Measurements from ENCODE around the gene CABP7. TPM values are rescaled to one million over a fixed set of nuclear protein-coding genes. Genes with fewer than 3 reads are reported as not detected.
"Not testable (repeated sequence)": the region's sequence is repeated elsewhere in the genome, so short reads cannot be mapped to it uniquely, and the experiment has no call there.

CABP7 gene
- total RNA-seq, 1 experiment from 2014 or later, result 0.06 TPM

DNA sequence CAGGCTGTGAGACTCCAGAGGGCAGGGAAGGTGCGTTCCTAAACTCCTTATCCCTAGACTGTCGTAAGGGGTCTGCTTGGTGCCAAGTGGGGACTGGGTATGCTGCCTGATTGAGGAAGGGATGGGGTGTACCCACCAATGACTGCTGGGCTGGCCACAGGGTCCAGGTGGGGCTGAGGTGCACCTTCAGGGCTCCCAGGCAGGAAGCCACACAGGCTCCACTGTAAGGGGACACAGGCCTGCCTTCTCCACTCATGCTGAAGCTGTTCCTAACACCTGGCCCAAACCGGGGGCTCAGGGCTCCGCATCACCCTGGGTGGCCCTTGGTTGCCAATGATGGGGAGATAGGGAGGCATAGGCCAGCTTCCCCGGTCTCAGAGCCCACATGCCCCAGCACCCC is 20.4 kb downstream of the CABP7 start:
- no peak overlapping the region for H3K4me3 ChIP-seq
- no peak overlapping the region for H3K27ac ChIP-seq
- peaks cover 6% of the 10 kb centered on the region; the same call in 1 of the 2 replicates for H3K4me1 ChIP-seq
- H3K36me3 ChIP-seq, result no peaks in the 10 kb centered on the region
- no peaks in the 10 kb centered on the region for H3K27me3 ChIP-seq
- no peaks in the 10 kb centered on the region for H3K9me3 ChIP-seq (replicated peaks)
- DNase-seq, result no peak

DNA sequence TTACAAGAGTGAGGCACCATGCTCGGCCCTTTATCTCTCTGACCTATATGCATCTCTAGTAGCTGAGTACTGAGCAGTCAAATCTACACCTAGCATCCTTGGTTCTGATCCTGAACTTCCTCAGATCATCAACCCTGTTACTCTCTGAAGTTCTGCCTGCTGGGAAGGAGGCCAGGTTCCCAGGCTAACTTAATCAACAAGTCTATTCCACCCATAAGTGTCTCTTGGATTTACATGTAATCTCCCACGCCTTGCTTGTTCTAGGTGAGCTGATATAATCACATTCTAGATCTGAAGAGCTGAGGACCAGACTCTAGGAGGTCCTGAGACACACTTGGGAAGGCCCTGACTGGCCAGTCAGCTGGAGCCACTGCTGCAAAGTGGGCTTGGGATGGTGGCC is 22.1 kb downstream of the CABP7 start:
- Histone ChIP-seq H3K27ac (no peak overlapping the region), H3K4me1 (peaks cover 6% of the 10 kb centered on the region; the same call in 1 of the 2 replicates), H3K36me3 (no peaks in the 10 kb centered on the region), H3K27me3 (no peaks in the 10 kb centered on the region), H3K4me3 (no peak overlapping the region), H3K9me3 (replicated peaks) (no peaks in the 10 kb centered on the region)
- DNase-seq, result no peak

DNA sequence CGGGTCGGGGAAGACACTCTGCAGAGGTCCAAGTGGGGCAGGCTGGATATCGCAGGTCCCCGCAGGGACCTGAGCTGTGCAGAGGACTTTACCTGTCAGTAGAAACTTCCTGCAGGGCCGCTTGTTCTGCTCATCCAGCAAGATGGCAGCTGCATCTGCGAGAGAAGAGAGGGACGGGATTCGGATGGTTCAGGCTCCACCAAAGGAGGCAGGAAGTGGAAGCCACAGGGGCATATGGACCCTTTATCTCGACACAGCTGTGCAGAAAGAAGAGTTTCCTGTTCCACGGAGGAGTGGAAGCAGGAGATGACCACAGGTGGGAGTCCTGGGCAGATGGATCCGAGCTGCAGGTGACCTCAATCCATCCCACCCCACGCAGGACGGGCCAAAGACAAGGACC is 22.5 kb downstream of the CABP7 start:
- H3K9me3 ChIP-seq (replicated peaks), result no peaks in the 10 kb centered on the region
- H3K36me3 ChIP-seq, result no peaks in the 10 kb centered on the region
- no peak overlapping the region for H3K4me3 ChIP-seq
- DNase-seq, result no peak
- H3K27me3 ChIP-seq, result no peaks in the 10 kb centered on the region
- peaks cover 6% of the 10 kb centered on the region; the same call in 1 of the 2 replicates for H3K4me1 ChIP-seq
- H3K27ac ChIP-seq, result no peak overlapping the region

DNA sequence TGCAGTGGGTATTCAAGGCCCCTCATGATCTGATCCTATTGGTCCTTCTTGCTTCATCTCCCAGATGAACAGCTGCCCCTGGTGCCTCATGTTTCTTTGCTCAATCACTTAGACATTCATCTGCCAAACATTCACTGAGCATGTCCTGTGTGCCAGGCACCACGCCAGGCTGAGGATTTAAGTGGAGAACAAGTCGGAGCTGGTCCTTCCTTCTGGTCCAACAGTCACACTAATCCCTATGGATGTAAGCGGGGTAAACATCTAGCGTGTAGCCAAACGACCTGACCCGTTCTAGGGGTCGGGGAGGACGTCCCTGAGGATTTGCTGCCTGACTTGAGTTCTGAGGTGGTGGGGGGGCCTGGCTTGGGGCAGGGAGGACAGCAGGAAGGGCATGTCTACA is 25.1 kb downstream of the CABP7 start:
- Histone ChIP-seq H3K36me3 (no peaks in the 10 kb centered on the region), H3K27me3 (no peaks in the 10 kb centered on the region), H3K4me3 (no peak overlapping the region), H3K27ac (no peak overlapping the region), H3K4me1 (peaks cover 6% of the 10 kb centered on the region; the same call in 1 of the 2 replicates), H3K9me3 (replicated peaks) (no peaks in the 10 kb centered on the region)
- DNase-seq, result peak; percentile 59 to 61

DNA sequence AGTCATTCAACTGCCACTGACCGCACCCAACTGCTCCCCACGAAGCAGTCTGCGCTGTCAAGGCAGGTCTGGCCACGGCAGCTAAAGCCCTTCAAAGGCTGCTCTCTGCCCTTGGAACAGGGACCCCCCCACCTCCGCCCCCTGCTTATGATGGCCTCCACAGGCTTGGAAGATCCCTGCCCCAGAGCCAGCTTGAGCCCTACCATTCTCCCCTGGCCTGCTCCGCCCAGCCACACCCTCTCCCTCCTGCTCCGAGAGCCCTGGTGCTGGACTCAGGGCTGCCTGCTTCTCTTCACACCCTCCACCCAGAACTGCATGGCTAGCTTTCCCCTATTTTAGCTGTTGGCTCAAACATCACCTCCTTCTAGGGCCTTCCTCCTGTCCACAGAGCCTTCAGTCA is 28.0 kb downstream of the CABP7 start:
- Histone ChIP-seq H3K9me3 (replicated peaks) (no peaks in the 10 kb centered on the region), H3K4me1 (peaks cover 6% of the 10 kb centered on the region; the same call in 1 of the 2 replicates), H3K27ac (no peak overlapping the region), H3K36me3 (no peaks in the 10 kb centered on the region), H3K4me3 (no peak overlapping the region), H3K27me3 (no peaks in the 10 kb centered on the region)
- no peak for DNase-seq

DNA sequence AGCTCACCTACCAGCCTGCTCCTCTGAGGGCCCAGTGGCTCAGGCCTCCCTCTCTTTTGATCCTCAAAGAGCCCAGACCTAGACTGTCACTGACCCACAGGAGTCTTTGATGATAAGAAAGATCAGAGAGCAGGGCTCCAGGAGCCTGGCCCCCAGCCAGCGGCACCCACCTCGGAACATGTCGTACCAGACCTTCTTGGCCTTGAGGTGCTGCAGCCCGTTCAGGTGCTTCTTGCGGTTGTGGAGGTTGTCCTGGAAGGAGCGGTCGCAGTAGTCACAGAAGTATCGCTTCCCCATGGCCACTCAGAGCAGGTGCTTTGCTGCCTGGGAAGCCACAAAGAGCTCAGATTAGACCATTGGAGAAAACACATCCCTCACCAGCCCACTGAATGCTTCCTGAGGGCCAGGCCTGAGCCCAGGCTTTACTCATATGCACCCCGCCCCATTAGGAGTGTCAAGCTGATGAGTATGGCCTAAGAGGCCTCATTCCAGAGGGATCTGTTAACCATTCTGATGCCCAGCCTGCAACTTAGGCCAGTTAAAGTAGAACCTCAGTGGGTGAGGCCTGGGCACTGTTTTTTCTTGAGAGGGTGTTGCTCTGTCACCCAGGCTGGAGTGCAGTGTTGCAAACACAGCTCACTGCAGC is 28.6 kb downstream of the CABP7 start:
- Histone ChIP-seq H3K9me3 (replicated peaks) (no peaks in the 10 kb centered on the region), H3K4me3 (no peak overlapping the region), H3K36me3 (no peaks in the 10 kb centered on the region), H3K27ac (no peak overlapping the region), H3K27me3 (no peaks in the 10 kb centered on the region), H3K4me1 (peaks cover 6% of the 10 kb centered on the region; the same call in 1 of the 2 replicates)
- DNase-seq, result no peak

DNA sequence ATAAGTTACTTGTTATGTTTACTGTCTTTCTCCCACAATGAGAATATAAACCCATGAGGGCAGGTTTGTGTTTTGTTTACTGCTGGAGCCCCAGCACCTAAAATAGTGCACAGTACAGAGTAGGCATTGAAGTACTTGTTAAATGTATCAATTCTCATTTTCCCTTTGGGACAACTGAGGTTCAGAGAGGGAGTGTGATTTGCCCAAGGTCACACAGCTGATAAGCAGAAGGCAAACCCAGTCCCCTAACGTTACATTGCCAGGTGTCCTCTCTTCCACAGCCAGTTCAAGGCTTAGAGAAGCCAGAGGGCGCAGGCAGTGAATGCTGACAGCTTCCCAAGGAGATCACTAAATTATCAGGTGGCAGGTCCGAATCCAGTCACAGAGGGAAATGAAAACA is 30.2 kb downstream of the CABP7 start:
- no peak overlapping the region for H3K27ac ChIP-seq
- no peaks in the 10 kb centered on the region for H3K9me3 ChIP-seq (replicated peaks)
- no peak for DNase-seq
- H3K36me3 ChIP-seq, result no peaks in the 10 kb centered on the region
- H3K27me3 ChIP-seq, result no peaks in the 10 kb centered on the region
- peaks cover 2% of the 10 kb centered on the region; the same call in 1 of the 2 replicates for H3K4me1 ChIP-seq
- no peak overlapping the region for H3K4me3 ChIP-seq

DNA sequence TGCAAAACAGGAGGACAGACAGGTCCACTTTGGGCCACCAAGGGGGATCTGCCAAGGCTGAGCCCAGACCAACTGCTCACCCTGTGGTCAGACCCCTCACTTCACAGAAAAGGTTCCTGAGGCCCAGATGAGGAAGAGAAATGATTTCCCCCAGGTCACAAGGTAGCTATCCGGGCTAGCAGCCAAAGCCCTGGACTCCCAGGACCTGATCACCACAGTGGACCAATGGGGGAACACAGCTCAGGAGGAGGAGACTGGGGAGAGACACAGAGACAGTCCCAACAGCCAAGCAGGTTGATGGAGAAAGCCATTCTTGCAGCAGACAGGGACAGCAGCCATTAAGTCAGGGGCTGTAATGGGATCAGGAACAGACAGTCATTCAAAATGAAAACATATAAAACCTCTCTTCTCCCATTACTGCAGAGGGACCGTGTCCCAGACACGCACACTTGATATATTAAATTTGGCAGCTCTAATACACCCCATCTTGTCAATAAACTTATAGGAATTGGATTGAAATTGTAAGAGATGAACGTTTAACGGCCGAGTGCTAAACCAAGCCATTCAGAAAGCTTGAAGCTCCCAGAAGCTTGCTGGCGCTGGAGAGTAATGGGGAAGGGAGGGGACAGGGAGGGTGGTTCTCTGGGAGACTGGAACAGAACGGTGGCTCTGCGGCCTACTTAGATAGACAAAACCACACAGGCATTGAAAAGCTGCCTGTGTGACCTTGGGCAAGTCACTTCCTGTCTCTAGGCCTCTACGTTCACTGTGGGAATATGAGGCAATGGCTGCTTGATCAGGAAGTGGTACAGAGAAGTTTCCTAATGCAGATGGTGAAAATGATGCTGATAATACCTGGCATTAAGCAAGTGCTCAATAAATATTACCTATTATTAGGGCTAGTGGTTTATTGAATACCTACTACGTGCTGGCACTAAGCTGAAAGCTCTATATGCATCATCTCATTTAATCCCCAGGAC is 31.0 kb downstream of the CABP7 start:
- Histone ChIP-seq H3K9me3 (replicated peaks) (no peaks in the 10 kb centered on the region), H3K4me3 (no peak overlapping the region), H3K4me1 (no peaks in the 10 kb centered on the region), H3K27ac (no peak overlapping the region), H3K27me3 (no peaks in the 10 kb centered on the region), H3K36me3 (no peaks in the 10 kb centered on the region)
- DNase-seq, result no peak

DNA sequence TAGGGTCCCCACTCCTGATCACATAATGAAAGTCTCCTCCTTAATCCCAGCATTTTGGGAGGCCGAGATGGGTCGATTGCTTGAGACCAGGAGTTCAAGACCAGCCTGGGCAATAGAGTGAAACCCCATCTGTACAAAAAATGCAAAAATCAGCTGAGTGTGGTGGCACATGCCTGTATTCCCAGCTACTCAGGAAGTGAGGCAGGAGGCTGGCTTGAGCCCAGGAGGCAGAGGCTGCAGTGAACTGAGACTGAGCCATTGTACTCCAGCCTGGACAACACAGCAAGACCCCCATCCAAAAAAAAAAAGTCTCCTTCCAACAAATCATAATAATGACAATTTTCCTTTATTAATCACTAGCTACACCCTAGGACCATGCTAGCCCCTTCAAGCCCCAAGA is 31.9 kb downstream of the CABP7 start:
- DNase-seq, result no peak
- Histone ChIP-seq H3K36me3 (no peaks in the 10 kb centered on the region), H3K4me1 (no peaks in the 10 kb centered on the region), H3K27me3 (no peaks in the 10 kb centered on the region), H3K9me3 (replicated peaks) (no peaks in the 10 kb centered on the region), H3K27ac (no peak overlapping the region), H3K4me3 (no peak overlapping the region)

DNA sequence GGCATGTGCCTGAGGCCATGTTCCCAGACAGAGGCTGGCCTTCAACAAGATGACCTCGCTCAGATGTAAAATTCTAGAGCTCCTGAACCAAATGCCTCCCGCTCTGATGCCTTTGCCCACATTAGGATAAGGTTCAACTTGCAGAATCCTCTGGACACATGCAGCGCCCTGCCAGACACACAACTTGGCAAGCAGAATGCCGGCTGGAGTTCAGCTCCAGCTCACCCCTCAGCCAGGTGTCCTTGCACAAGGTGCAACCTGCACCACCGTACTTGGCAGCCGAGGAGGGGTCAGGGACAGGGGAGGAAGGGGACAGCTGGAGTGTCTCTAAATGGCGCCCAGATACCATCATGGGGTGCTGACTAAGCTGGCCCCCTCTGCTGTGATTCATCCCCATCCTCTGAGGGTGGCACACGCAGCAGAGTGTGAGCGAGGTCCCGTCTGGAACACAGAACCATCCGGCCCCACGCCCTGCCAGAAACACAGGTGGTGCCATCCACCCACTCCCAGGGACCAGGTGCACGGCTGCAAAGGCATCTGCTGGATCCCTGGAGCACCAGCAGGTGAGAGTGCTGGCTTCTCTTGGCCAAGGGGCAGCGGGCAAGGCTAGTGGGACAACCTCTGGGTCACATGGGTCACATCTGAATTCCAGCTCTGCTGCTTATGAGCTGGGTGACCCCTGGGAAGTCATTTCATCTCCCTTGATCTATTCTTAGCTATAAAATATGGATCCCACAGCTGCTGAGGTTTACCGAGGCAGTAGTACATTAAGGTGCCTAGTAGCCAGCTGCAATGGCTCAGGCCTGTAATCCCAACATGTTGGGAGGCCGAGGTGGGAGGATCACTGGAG is 34.2 kb downstream of the CABP7 start:
- H3K4me1 ChIP-seq, result no peaks in the 10 kb centered on the region
- no peak for DNase-seq
- H3K27ac ChIP-seq, result no peak overlapping the region
- no peaks in the 10 kb centered on the region for H3K36me3 ChIP-seq
- H3K4me3 ChIP-seq, result no peak overlapping the region
- H3K9me3 ChIP-seq (replicated peaks), result no peaks in the 10 kb centered on the region
- no peaks in the 10 kb centered on the region for H3K27me3 ChIP-seq

DNA sequence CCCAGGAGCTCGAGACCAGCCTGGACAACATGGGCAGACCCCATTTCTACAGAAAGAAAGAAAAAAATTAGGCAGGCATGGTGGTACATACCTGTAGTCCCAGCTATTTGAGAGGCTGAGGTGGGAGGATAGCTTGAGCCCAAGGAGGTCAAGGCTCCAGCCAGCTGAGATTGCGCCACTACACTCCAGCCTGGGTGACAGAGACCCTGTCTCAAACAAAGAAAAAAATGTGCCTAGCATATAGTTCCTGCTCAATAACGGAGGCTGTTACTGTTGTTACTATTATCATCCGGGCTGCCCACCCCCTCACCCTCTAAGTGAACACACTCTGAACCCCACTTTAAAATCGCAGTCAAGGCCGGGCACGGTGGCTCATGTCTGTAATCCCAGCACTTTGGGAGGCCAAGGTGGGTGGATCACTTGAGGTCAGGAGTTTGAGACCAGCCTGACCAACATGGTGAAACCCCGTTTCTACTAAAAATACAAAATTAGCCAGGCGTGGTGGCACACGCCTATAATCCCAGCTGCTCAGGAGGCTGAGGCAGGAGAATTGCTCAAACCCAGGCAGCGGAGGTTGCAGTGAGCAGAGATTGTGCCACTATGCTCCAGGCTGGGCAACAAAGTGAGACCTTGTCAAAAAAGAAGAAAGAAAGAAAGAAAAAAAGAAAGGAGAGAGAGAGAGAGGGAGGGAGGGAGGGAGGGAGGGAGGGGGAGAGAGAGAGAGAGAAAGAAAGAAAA is 35.0 kb downstream of the CABP7 start:
- H3K4me3 ChIP-seq; H3K4me1 ChIP-seq; DNase-seq; H3K27ac ChIP-seq; H3K9me3 ChIP-seq (replicated peaks); H3K27me3 ChIP-seq; H3K36me3 ChIP-seq: not testable (repeated sequence)

DNA sequence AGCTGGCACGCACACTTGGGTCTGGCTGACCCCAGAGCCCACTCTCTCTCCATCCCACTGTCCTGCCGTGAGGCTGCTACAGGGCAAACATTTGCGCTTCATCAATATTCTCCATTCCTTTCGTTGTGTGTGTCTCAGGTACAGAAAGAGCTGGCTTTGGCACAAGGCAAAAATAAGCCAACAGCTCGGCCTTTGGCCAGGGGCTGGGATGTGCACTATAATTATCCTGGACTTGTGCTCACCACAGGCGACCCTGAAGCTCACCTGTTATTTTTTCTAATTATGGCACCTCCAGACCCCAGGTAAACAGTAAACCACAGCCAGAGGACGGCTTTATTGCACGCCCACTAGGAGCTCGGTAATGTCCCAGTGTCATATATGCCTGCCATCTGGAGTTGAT is 36.1 kb downstream of the CABP7 start:
- no peak for DNase-seq
- Histone ChIP-seq H3K4me1 (no peaks in the 10 kb centered on the region), H3K27ac (no peak overlapping the region), H3K27me3 (no peaks in the 10 kb centered on the region), H3K4me3 (no peak overlapping the region), H3K36me3 (no peaks in the 10 kb centered on the region), H3K9me3 (replicated peaks) (no peaks in the 10 kb centered on the region)

DNA sequence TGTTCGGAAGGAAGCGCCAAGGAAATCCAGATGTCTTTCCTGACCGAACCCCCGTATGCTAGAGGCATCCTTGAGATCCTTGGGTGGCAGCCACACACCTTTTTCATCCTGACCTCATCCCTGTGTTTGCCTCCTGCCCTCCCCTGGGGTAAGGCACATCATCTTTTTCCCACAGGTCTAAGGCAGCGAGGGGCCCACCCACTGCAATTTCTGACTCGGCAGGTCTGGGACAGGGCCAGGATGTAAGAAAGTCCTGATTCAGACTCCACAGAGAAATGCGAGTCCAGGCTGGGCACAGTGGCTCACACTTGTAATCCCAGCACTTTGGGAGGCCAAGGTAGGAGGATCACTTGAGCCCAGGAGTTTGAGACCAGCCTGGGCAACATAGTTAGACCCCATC is 36.5 kb downstream of the CABP7 start:
- Histone ChIP-seq H3K36me3 (no peaks in the 10 kb centered on the region), H3K27ac (no peak overlapping the region), H3K4me1 (no peaks in the 10 kb centered on the region), H3K27me3 (no peaks in the 10 kb centered on the region), H3K4me3 (no peak overlapping the region), H3K9me3 (replicated peaks) (no peaks in the 10 kb centered on the region)
- DNase-seq, result no peak

DNA sequence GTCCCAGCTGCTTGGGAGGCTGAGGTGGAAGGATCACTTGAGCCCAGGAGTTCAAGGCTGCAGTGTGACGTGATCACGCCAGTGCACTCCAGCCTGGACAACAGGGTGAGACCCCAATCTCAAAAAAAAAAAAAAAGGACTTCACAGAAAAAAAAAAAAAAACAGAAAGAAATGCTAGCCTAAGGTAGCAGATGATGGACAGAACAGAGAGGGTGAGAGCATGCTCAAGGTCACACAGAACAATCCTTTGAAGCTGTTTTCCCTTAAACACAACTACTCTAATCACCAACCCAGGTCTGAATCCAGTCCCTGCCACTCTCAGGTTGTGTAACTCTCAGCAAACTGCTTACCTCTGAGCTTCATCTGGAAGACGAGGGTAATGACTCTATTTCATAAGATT is 37.3 kb downstream of the CABP7 start:
- no peak for DNase-seq
- H3K9me3 ChIP-seq (replicated peaks), result no peaks in the 10 kb centered on the region
- no peaks in the 10 kb centered on the region for H3K4me1 ChIP-seq
- H3K36me3 ChIP-seq, result no peaks in the 10 kb centered on the region
- H3K27me3 ChIP-seq, result no peaks in the 10 kb centered on the region
- H3K4me3 ChIP-seq, result no peak overlapping the region
- H3K27ac ChIP-seq, result no peak overlapping the region

Data from SJCRH30 (cell line).